Endothelial cell of umbilical vein (primary cell): Measurements from ENCODE around the gene ADGRG7.

ENCODE experiments used
- EZH2 ChIP-seq: IDR thresholded peaks from 2 replicates; pipeline ENCODE4 v1.6.1; 2012; ENCODE audit warnings: borderline replicate concordance, low read depth, mild to moderate bottlenecking, moderate library complexity, low read length, inconsistent platforms; ENCODE audit not compliant: severe bottlenecking
- FOS ChIP-seq: IDR thresholded peaks from 2 replicates; pipeline ENCODE4 v1.6.1; 2011; ENCODE audit warnings: mild to moderate bottlenecking, low read length, moderate library complexity, borderline replicate concordance; ENCODE audit not compliant: insufficient read depth
- GATA2 ChIP-seq: IDR thresholded peaks from 2 replicates; pipeline ENCODE4 v1.7.0; 2011; ENCODE audit warnings: low read depth, mild to moderate bottlenecking, moderate library complexity, mixed read lengths, low read length; ENCODE audit not compliant: insufficient read length, insufficient read depth
- JUN ChIP-seq: IDR thresholded peaks from 2 replicates; pipeline ENCODE4 v1.6.1; 2011; ENCODE audit warnings: borderline replicate concordance, low read depth; ENCODE audit not compliant: insufficient read length, insufficient read depth
- MYC ChIP-seq: IDR thresholded peaks from one replicate; pipeline ENCODE4 v1.6.1; 2011; ENCODE audit warnings: mild to moderate bottlenecking, low read depth, low read length
- POLR2A ChIP-seq: IDR thresholded peaks from 2 replicates; pipeline ENCODE4 v1.6.1; 2012; ENCODE audit warnings: low read depth, mild to moderate bottlenecking, control low read depth, low read length
- POLR2AphosphoS5 ChIP-seq: IDR thresholded peaks from 2 replicates; pipeline ENCODE4 v1.6.1; 2012; ENCODE audit warnings: low read depth, mild to moderate bottlenecking, control low read depth, low read length, moderate library complexity; ENCODE audit not compliant: insufficient read depth
- TF ChIP-seq, protein P1 (sequence below), 2 donors: IDR thresholded peaks; 1 replicate in 1 of 2; 2 replicates in 1 of 2; pipeline ENCODE4 v1.5.1; 2011; ENCODE audit warnings: low read length in 2 of 2, mild to moderate bottlenecking in 2 of 2, moderate library complexity in 2 of 2, control low read depth in 1 of 2, inconsistent platforms in 1 of 2, low read depth in 1 of 2; ENCODE audit not compliant: insufficient read depth in 1 of 2; ENCODE audit errors: extremely low read depth in 1 of 2
- TF ChIP-seq, protein P2 (sequence below): IDR thresholded peaks from 2 replicates; pipeline ENCODE4 v1.6.1; 2011; ENCODE audit not compliant: insufficient read depth, insufficient read length

DNA sequence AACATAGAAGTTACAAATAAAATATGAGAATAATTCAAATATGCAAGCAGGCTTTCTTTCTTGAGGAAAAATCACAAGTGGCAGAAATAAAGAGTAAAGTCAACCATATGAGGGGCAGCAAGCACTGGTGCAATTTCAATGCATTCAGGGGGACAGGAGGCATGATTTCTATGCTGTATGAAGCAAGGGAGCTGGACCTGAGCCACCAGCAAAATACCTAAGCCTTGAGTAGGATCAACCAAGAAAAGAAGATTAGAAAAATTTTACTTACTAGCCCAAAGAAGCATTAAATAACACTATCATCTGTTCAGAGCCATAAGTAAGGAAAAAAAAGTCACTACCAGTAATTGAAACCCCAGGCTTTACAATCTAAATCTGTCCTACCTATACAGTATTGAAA, 6.3 kb downstream of the ADGRG7 start:
- no peak for TF ChIP-seq EZH2
- TF ChIP-seq POLR2A = no peak
- TF ChIP-seq, protein P1, sequence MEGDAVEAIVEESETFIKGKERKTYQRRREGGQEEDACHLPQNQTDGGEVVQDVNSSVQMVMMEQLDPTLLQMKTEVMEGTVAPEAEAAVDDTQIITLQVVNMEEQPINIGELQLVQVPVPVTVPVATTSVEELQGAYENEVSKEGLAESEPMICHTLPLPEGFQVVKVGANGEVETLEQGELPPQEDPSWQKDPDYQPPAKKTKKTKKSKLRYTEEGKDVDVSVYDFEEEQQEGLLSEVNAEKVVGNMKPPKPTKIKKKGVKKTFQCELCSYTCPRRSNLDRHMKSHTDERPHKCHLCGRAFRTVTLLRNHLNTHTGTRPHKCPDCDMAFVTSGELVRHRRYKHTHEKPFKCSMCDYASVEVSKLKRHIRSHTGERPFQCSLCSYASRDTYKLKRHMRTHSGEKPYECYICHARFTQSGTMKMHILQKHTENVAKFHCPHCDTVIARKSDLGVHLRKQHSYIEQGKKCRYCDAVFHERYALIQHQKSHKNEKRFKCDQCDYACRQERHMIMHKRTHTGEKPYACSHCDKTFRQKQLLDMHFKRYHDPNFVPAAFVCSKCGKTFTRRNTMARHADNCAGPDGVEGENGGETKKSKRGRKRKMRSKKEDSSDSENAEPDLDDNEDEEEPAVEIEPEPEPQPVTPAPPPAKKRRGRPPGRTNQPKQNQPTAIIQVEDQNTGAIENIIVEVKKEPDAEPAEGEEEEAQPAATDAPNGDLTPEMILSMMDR (IDR thresholded peaks at IDR 0.05; ENCODE audit: extremely low read depth in 1 of 2, insufficient read depth in 1 of 2, low read depth in 1 of 2, low read length in 2 of 2) = no peak
- TF ChIP-seq MYC = no peak
- TF ChIP-seq, protein P2, sequence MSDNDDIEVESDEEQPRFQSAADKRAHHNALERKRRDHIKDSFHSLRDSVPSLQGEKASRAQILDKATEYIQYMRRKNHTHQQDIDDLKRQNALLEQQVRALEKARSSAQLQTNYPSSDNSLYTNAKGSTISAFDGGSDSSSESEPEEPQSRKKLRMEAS = no peak
- TF ChIP-seq GATA2 = no peak
- TF ChIP-seq POLR2AphosphoS5 = no peak
- TF ChIP-seq JUN = no peak
- TF ChIP-seq FOS = no peak
